GM23338 (cell line): ENCODE measurements around the gene NF1. TPM values are rescaled to one million over a fixed set of nuclear protein-coding genes. Genes with fewer than 3 reads are reported as not detected.
"Not testable (repeated sequence)": the region's sequence is repeated elsewhere in the genome, so short reads cannot be mapped to it uniquely, and the experiment has no call there.

ENCODE experiments used
- ATAC-seq: fragments of 200-7000 bp; cut with Tn5 transposase; 3 replicates; pipeline ENCODE4 v1.9.1; 2020
- DNase-seq: peaks from one replicate; pipeline ENCODE4 v3.0.0-alpha.2; 2015; ENCODE audit warnings: low spot score
- H2AFZ ChIP-seq: fragments of 200-600 bp; sonication (generic); 2 replicates; pipeline ENCODE4 v1.8.0; 2016; ENCODE audit warnings: antibody characterized with exemption, mild to moderate bottlenecking, moderate library complexity
- H3F3A ChIP-seq: fragments of 200-600 bp; sonication (generic); replicated peaks from 2 replicates; pipeline ENCODE4 v1.8.0; 2017; ENCODE audit warnings: antibody characterized with exemption, mixed run types, low read depth
- H3K27ac ChIP-seq: fragments of 200-600 bp; sonication (generic); 2 replicates; pipeline ENCODE4 v1.6.1; 2016; ENCODE audit warnings: low read depth
- H3K27me3 ChIP-seq: fragments of 200-600 bp; sonication (generic); 2 replicates; pipeline ENCODE4 v1.8.0; 2016; ENCODE audit warnings: mild to moderate bottlenecking, mixed run types, moderate library complexity; ENCODE audit not compliant: insufficient read depth
- H3K36me3 ChIP-seq: fragments of 200-600 bp; sonication (generic); 2 replicates; pipeline ENCODE4 v1.8.0; 2016; ENCODE audit warnings: mild to moderate bottlenecking; ENCODE audit not compliant: insufficient read depth
- H3K4me1 ChIP-seq: fragments of 200-600 bp; sonication (generic); 2 replicates; pipeline ENCODE4 v1.8.0; 2016; ENCODE audit warnings: mild to moderate bottlenecking, moderate library complexity; ENCODE audit not compliant: insufficient read depth
- H3K4me2 ChIP-seq: fragments of 200-600 bp; sonication (generic); 2 replicates; pipeline ENCODE4 v1.7.1; 2017; ENCODE audit warnings: mixed run types
- H3K4me3 ChIP-seq: fragments of 200-600 bp; sonication (generic); 2 replicates; pipeline ENCODE4 v1.6.1; 2016; ENCODE audit warnings: mixed run types
- H3K79me2 ChIP-seq: fragments of 200-600 bp; sonication (generic); replicated peaks from 2 replicates; pipeline ENCODE4 v1.8.0; 2017; ENCODE audit warnings: mild to moderate bottlenecking; ENCODE audit not compliant: insufficient read depth
- H3K9me2 ChIP-seq: fragments of 200-600 bp; sonication (generic); 2 replicates; pipeline ENCODE4 v1.8.0; 2017; ENCODE audit not compliant: insufficient read depth
- H4K20me1 ChIP-seq: fragments of 200-600 bp; sonication (generic); replicated peaks from 2 replicates; pipeline ENCODE4 v1.8.0; 2017; ENCODE audit warnings: mild to moderate bottlenecking; ENCODE audit not compliant: insufficient read depth
- H3K27ac Mint-ChIP-seq: 2 replicates; pipeline ENCODE4 v1.8.0; 2020; ENCODE audit warnings: inconsistent platforms, mild to moderate bottlenecking, moderate library complexity, mixed read lengths
- H3K27me3 Mint-ChIP-seq: 3 replicates; pipeline ENCODE4 v1.8.0; 2022; ENCODE audit warnings: low read depth, mild to moderate bottlenecking, moderate library complexity, mixed read lengths, inconsistent platforms; ENCODE audit not compliant: insufficient read depth, poor library complexity
- H3K36me3 Mint-ChIP-seq: 3 replicates; pipeline ENCODE4 v1.8.0; 2021; ENCODE audit warnings: low read depth, mild to moderate bottlenecking, inconsistent platforms, moderate library complexity, mixed read lengths
- H3K4me1 Mint-ChIP-seq: 3 replicates; pipeline ENCODE4 v1.8.0; 2020; ENCODE audit warnings: mild to moderate bottlenecking, inconsistent platforms, mixed read lengths
- H3K4me3 Mint-ChIP-seq: 3 replicates; pipeline ENCODE4 v1.8.0; 2021; ENCODE audit warnings: moderate library complexity, mild to moderate bottlenecking, inconsistent platforms, mixed read lengths
- H3K9me3 Mint-ChIP-seq: 3 replicates; pipeline ENCODE4 v1.8.0; 2020; ENCODE audit warnings: moderate library complexity, mild to moderate bottlenecking, inconsistent platforms, mixed read lengths
- CREB1 ChIP-seq: fragments of 250-450 bp; sonication (Bioruptor Pico); IDR thresholded peaks from 2 replicates; pipeline ENCODE4 v1.5.0; 2020; ENCODE audit warnings: low read depth, mild to moderate bottlenecking, moderate library complexity
- EZH2 ChIP-seq: fragments of 200-600 bp; sonication (generic); IDR thresholded peaks from one replicate; pipeline ENCODE4 v1.8.0; 2017; ENCODE audit warnings: antibody characterized with exemption, mild to moderate bottlenecking, low read depth; ENCODE audit not compliant: unreplicated experiment
- EZH2phosphoT487 ChIP-seq: fragments of 200-600 bp; sonication (generic); IDR thresholded peaks from one replicate; pipeline ENCODE4 v1.8.1; 2018; ENCODE audit warnings: antibody characterized with exemption; ENCODE audit not compliant: unreplicated experiment
- JUNB ChIP-seq: IDR thresholded peaks from one replicate; pipeline ENCODE4 v1.6.1; 2016; ENCODE audit warnings: antibody characterized with exemption; ENCODE audit not compliant: unreplicated experiment
- POLR2AphosphoS5 ChIP-seq: IDR thresholded peaks from 2 replicates; pipeline ENCODE4 v1.6.1; 2016; ENCODE audit warnings: antibody characterized with exemption, low read depth
- STAT1 ChIP-seq: IDR thresholded peaks from one replicate; pipeline ENCODE4 v1.6.1; 2016; ENCODE audit warnings: antibody characterized with exemption; ENCODE audit not compliant: unreplicated experiment
- ZNF331 ChIP-seq: fragments of 250-450 bp; sonication (Bioruptor Pico); IDR thresholded peaks from 2 replicates; pipeline ENCODE4 v1.5.0; 2020; ENCODE audit warnings: low read depth, mild to moderate bottlenecking, moderate library complexity
- polyA plus RNA-seq: library from polyadenylated mRNA; unstranded; fragments of >200 nt; fragmentation: Nextera tagmentation; extraction: Ambion mirVana; gene quantifications from 2 replicates; pipeline ENCODE4 v1.2.1, GENCODE V29; 2016
- total RNA-seq: library from RNA; depleted of rRNA; stranded (reverse); fragments of >200 nt; shearing (Covaris generic); gene quantifications from 2 replicates; pipeline ENCODE4 v1.2.3, GENCODE V29; 2014
- TF ChIP-seq, protein P1 (sequence below), 2 experiments: fragments of 200-600 bp in 1 of 2; sonication (generic) in 1 of 2; conservative IDR thresholded peaks; 2 replicates each; pipeline versions ENCODE4 v1.5.1 to v1.6.1; 2016 to 2017; ENCODE audit warnings: antibody characterized with exemption in 2 of 2, low read depth in 2 of 2, mild to moderate bottlenecking in 2 of 2, moderate library complexity in 1 of 2
- TF ChIP-seq, protein P2 (sequence below): IDR thresholded peaks from 2 replicates; pipeline ENCODE4 v1.6.1; 2016; ENCODE audit warnings: antibody characterized with exemption

The NF1 gene
- total and polyA plus RNA-seq, 2 experiments from 2014 or later: 16.3 to 49.7 TPM

DNA sequence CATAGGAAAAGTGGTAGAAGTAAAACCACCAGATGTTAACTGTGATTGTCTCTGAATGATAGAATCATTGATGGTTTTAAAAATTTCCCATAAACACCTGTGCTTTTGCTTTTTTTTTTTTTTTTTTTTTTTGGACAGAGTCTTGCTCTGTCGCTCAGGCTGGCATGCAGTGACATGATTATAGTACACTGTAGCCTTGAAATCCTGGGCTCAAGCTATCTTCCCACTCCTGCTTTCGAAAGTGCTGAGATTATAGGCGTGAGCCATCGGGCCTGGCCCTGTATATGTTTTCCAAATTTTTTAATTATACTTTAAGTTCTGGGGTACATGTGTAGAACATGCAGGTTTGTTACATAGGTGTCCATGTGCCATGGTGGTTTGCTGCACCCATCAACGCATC, 80.5 kb downstream of the NF1 start:
- Histone ChIP-seq H3F3A (no peaks in the 10 kb centered on the region), H3K4me1 (no peaks in the 10 kb centered on the region), H3K79me2 (no peaks in the 10 kb centered on the region), H3K27ac (no peak overlapping the region), H2AFZ (no peak overlapping the region), H3K4me3 (no peak overlapping the region), H3K27me3 (no peaks in the 10 kb centered on the region), H4K20me1 (no peaks in the 10 kb centered on the region), H3K9me2 (no peaks in the 10 kb centered on the region), H3K36me3 (no peaks in the 10 kb centered on the region), H3K4me2 (no peak overlapping the region)
- H3K9me3 Mint-ChIP-seq: no peaks in the 10 kb centered on the region
- H3K36me3 Mint-ChIP-seq: peaks cover 3% of the 10 kb centered on the region; the same call in 2 of the 3 replicates
- DNase-seq: no peak
- H3K27ac Mint-ChIP-seq: no peak overlapping the region
- H3K4me1 Mint-ChIP-seq: no peaks in the 10 kb centered on the region
- no peaks in the 10 kb centered on the region for H3K27me3 Mint-ChIP-seq
- no peak for TF ChIP-seq POLR2AphosphoS5
- no peak for TF ChIP-seq EZH2phosphoT487
- TF ChIP-seq, protein P1, sequence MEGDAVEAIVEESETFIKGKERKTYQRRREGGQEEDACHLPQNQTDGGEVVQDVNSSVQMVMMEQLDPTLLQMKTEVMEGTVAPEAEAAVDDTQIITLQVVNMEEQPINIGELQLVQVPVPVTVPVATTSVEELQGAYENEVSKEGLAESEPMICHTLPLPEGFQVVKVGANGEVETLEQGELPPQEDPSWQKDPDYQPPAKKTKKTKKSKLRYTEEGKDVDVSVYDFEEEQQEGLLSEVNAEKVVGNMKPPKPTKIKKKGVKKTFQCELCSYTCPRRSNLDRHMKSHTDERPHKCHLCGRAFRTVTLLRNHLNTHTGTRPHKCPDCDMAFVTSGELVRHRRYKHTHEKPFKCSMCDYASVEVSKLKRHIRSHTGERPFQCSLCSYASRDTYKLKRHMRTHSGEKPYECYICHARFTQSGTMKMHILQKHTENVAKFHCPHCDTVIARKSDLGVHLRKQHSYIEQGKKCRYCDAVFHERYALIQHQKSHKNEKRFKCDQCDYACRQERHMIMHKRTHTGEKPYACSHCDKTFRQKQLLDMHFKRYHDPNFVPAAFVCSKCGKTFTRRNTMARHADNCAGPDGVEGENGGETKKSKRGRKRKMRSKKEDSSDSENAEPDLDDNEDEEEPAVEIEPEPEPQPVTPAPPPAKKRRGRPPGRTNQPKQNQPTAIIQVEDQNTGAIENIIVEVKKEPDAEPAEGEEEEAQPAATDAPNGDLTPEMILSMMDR (conservative IDR thresholded peaks at IDR 0.05; ENCODE audit: low read depth in 2 of 2): no peak
- TF ChIP-seq CREB1 (CRISPR knock-in tag): no peak
- ATAC-seq: no peak
- H3K4me3 Mint-ChIP-seq: no peak overlapping the region

DNA sequence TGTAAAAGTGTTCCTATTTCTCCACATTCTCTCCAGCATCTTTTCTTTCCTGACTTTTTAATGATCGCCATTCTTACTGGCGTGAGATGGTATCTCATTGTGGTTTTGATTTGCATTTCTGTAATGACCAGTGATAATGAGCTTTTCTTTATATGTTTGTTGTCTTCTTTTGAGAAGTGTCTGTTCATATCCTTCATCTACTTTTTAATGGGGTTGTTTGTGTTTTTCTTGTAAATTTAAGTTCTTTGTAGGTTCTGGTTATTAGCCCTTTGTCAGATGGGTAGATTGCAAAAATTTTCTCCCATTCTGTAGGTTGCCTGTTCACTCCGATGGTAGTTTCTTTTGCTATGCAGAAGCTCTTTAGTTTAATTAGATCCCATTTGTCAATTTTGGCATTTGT, 81.4 kb downstream of the NF1 start:
- H3K27me3 ChIP-seq, H3K9me3 Mint-ChIP-seq, H3F3A ChIP-seq, H3K4me1 ChIP-seq, H3K4me2 ChIP-seq, H2AFZ ChIP-seq, H3K4me1 Mint-ChIP-seq, H3K27me3 Mint-ChIP-seq, H3K27ac ChIP-seq, H3K9me2 ChIP-seq, ATAC-seq, H4K20me1 ChIP-seq, H3K36me3 Mint-ChIP-seq, H3K36me3 ChIP-seq, H3K27ac Mint-ChIP-seq, H3K79me2 ChIP-seq, H3K4me3 Mint-ChIP-seq, H3K4me3 ChIP-seq, DNase-seq: not testable (repeated sequence)

DNA sequence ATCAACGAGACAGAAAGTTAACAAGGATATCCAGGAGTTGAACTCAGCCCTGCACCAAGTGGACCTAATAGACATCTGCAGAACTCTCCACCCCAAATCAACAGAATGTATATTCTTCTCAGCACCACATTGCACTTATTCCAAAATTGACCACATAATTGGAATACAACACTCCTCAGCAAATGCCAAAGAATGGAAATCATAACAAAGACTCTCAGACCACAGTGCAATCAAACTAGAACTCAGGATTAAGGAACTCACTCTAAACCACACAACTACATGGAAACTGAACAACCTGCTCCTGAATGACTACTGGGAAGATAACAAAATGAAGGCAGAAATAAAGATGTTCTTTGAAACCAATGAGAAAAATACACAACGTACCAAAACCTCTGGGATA, 84.2 kb downstream of the NF1 start:
- not testable (repeated sequence) for H3K79me2 ChIP-seq, H4K20me1 ChIP-seq, H3K27me3 Mint-ChIP-seq, H3K27ac Mint-ChIP-seq, H3K4me1 ChIP-seq, H3K4me2 ChIP-seq, H2AFZ ChIP-seq, H3K4me3 ChIP-seq, H3K27ac ChIP-seq, H3K9me3 Mint-ChIP-seq, H3K4me1 Mint-ChIP-seq, ATAC-seq, H3K9me2 ChIP-seq, H3K4me3 Mint-ChIP-seq, DNase-seq, H3F3A ChIP-seq, H3K36me3 ChIP-seq, H3K27me3 ChIP-seq
- H3K36me3 Mint-ChIP-seq: peaks cover 15% of the 10 kb centered on the region

DNA sequence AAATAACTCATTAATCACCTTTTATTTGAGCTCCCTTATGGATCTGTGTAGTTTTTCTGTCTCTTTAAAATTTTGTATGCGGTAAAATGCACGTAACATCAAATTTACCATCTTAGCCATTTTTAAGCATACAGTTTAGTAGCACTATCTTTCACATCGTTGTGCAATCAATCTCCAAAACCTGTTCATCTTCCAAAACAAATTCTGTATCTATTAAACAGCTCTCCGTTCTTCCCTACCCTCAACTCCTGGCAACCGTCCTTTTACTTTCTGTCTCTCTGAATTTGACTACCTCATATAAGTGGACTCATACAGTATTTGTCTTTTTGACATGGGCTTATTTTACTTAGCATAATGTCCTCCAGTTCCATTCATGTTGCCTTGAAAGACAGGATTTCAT, 100.5 kb downstream of the NF1 start:
- H3K27me3 ChIP-seq: no peaks in the 10 kb centered on the region
- H3K36me3 ChIP-seq: no peaks in the 10 kb centered on the region
- H3K4me3 Mint-ChIP-seq: no peak overlapping the region
- H3K36me3 Mint-ChIP-seq: no peaks in the 10 kb centered on the region
- no peaks in the 10 kb centered on the region for H3K9me2 ChIP-seq
- ATAC-seq (no peak), DNase-seq (no peak)
- no peak overlapping the region for H3K27ac ChIP-seq
- no peak overlapping the region for H3K27ac Mint-ChIP-seq
- no peaks in the 10 kb centered on the region; the same call in 2 of the 3 replicates for H3K9me3 Mint-ChIP-seq
- H3K27me3 Mint-ChIP-seq: no peaks in the 10 kb centered on the region
- no peaks in the 10 kb centered on the region for H3K4me1 Mint-ChIP-seq
- no peaks in the 10 kb centered on the region for H3K79me2 ChIP-seq
- H2AFZ ChIP-seq: no peak overlapping the region
- H3K4me3 ChIP-seq: no peak overlapping the region
- no peaks in the 10 kb centered on the region for H3F3A ChIP-seq
- H3K4me1 ChIP-seq: no peaks in the 10 kb centered on the region
- H3K4me2 ChIP-seq: no peak overlapping the region
- no peaks in the 10 kb centered on the region for H4K20me1 ChIP-seq
- TF ChIP-seq JUNB (no peak), STAT1 (no peak), CREB1 (CRISPR knock-in tag) (no peak), ZNF331 (CRISPR knock-in tag) (no peak), EZH2 (no peak)
- TF ChIP-seq, protein P2, sequence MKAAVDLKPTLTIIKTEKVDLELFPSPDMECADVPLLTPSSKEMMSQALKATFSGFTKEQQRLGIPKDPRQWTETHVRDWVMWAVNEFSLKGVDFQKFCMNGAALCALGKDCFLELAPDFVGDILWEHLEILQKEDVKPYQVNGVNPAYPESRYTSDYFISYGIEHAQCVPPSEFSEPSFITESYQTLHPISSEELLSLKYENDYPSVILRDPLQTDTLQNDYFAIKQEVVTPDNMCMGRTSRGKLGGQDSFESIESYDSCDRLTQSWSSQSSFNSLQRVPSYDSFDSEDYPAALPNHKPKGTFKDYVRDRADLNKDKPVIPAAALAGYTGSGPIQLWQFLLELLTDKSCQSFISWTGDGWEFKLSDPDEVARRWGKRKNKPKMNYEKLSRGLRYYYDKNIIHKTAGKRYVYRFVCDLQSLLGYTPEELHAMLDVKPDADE: no peak
